ENCODE results near the gene EMC10. TPM values are rescaled to one million over a fixed set of nuclear protein-coding genes. Genes with fewer than 3 reads are reported as not detected.

The EMC10 gene
- total RNA-seq, 1 donor from 2014 or later, result 103 TPM

DNA sequence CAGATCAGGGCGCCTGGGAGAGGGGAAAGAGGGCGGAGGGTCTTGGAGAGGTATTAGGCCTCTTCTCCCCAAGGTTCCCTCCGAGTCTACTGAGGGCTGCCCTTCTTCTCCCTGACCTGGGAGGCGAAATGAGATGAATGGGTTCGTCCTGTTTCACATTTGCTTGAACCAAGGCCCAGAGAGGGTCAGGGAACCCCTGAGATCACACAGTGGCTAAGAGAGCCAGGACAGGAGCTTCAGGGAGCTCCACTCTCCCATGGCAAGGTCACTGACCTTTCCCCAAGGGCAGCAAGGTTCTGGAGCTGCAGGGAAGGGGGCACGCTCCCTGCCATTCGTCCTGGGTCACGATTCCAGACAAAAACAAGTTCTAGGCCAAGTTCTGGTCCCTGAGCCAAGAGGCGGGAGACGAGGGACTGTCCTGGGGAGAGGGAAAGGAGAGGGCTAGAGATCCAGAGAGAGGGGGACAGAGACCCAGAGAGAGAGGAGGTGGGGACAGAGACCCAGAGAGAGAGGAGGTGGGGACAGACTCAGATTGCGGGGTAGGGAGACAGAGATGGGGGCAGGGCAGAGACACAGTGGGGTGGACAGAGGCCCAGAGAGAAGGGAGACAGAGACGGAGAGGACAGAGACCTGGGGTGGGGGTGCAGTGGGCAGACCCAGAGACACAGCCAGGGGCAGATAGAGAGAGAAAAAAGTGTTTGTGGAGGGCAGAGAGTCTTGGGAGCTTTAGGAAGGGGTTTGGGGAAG is 36.9 kb downstream of the EMC10 start:
- no peaks in the 10 kb centered on the region for H3K9me3 ChIP-seq
- H3K36me3 ChIP-seq, result no peaks in the 10 kb centered on the region
- TF ChIP-seq, protein P1, sequence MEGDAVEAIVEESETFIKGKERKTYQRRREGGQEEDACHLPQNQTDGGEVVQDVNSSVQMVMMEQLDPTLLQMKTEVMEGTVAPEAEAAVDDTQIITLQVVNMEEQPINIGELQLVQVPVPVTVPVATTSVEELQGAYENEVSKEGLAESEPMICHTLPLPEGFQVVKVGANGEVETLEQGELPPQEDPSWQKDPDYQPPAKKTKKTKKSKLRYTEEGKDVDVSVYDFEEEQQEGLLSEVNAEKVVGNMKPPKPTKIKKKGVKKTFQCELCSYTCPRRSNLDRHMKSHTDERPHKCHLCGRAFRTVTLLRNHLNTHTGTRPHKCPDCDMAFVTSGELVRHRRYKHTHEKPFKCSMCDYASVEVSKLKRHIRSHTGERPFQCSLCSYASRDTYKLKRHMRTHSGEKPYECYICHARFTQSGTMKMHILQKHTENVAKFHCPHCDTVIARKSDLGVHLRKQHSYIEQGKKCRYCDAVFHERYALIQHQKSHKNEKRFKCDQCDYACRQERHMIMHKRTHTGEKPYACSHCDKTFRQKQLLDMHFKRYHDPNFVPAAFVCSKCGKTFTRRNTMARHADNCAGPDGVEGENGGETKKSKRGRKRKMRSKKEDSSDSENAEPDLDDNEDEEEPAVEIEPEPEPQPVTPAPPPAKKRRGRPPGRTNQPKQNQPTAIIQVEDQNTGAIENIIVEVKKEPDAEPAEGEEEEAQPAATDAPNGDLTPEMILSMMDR (IDR thresholded peaks at IDR 0.05), result no peak
- no peak overlapping the region for H3K4me3 ChIP-seq
- no peak overlapping the region for H3K27ac ChIP-seq
- ATAC-seq (no peak), DNase-seq (no peak)
- H3K4me1 ChIP-seq, result peaks cover 9% of the 10 kb centered on the region
- no peaks in the 10 kb centered on the region for H3K27me3 ChIP-seq
- intact Hi-C loops (cut with DNase I), result no loop called here

DNA sequence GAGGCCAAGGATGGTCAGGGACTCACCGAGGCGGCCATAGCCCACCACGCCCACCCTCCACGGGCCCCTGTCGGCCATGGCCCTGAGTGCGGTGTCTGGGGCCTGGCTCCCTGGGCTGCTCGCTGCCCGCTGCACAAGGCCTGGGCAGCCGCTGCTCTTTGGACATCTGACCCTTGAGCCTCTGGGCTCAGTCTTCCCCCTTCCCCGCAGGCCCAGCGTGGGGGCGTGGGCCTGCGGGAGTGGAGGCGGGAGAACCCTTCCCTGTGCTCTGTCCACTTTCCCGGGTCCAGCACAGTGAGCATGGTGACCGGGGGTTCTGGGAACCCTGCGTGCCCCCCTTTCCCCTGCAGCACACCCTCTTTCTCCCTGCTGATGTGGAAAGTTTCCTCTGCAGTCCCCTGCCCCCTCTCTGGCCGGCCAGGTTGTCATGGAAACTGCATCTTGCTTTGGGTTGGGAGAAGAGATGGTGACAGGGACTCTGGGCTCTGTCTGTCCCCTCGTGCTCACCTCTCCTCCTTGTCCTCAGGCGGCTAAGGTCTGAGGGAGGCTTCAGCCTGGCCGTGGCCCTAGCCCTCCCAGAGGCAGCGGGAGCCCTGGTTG is 37.5 kb downstream of the EMC10 start, which contains the start of gene ASPDH:
Gene ASPDH (minus strand): TSS at position 168 of the 600 bp plus-strand sequence. CDS start 90 bp downstream, at position 78.
- H3K4me1 ChIP-seq, result peaks cover 9% of the 10 kb centered on the region
- TF ChIP-seq, protein P1 (IDR thresholded peaks at IDR 0.05), result no peak
- H3K27me3 ChIP-seq, result no peaks in the 10 kb centered on the region
- DNase-seq (no peak), ATAC-seq (no peak)
- no peaks in the 10 kb centered on the region for H3K9me3 ChIP-seq
- no peak within 1 kb of the TSS for H3K4me3 ChIP-seq
- intact Hi-C loops (cut with DNase I), result no loop called here
- H3K27ac ChIP-seq, result no peak within 1 kb of the TSS
- H3K36me3 ChIP-seq, result no peaks in the 10 kb centered on the region

DNA sequence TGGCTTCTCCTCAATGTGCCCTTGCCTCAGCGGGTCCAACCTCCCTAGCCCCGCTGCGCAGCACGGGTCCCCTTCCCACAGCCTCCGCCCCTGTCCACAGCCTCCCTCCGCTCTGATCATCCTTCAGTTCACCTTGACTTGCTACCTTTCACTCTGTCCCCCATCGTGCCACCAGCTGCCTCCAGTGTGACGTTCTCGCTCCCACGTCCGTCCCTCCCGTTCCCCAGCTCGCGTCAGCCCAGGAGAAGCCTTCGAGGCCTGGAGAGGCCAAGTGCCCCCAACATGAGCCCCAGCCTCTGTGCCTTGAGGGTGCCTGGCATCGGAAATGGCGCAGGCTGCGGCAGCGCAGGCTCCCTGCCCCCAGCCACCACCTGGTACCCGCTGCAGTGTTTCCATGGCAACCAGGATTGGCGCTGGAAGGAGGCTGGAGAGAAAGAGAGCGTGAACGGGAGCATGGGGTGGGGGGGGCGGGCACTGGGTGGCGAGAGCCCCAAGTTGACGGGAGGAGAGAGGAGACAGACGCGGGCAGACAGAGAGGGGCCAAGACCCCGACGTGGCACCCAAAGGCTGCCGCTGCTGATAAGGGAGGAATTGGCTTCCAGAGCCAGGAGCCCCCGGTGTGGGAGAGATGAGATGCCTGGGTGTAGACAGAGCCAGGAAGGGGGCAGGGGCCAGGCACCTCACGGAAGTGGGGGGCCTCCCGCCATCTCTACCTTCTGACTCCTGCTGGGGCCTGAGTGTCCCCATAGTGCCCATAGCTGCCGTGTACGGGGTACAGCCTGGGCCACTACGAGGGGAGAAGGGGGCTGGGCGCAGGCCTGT is 38.2 kb downstream of the EMC10 start:
- no peak for ATAC-seq
- H3K9me3 ChIP-seq, result no peaks in the 10 kb centered on the region
- H3K36me3 ChIP-seq, result no peaks in the 10 kb centered on the region
- H3K4me1 ChIP-seq, result peaks cover 9% of the 10 kb centered on the region
- intact Hi-C loops (cut with DNase I), result no loop called here
- no peak overlapping the region for H3K27ac ChIP-seq
- TF ChIP-seq, protein P1 (IDR thresholded peaks at IDR 0.05), result no peak
- no peak for DNase-seq
- no peak overlapping the region for H3K4me3 ChIP-seq
- H3K27me3 ChIP-seq, result no peaks in the 10 kb centered on the region

DNA sequence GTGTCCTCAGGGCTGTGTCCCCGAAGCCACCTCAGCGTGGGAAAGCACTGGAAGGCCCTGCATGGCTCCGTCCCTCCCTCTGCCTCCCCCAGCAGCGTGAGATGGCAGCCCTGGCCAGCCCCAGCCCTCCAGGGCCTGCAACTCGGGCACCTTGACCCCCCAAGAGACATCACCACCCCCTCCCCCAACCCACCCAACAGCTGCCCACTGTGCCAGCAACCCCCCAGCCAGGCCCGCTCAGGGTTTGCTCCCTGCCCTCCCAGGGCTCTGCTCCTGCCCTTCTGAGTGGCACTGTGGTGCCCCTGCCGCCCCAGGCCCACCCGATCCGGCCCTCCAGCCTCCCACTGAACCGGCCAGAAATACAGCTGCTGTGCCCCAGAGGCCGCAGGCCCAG is 38.9 kb downstream of the EMC10 start:
- TF ChIP-seq, protein P1 (IDR thresholded peaks at IDR 0.05), result no peak
- Histone ChIP-seq H3K4me1 (peaks cover 6% of the 10 kb centered on the region), H3K36me3 (no peaks in the 10 kb centered on the region), H3K27ac (no peak overlapping the region), H3K4me3 (no peak overlapping the region), H3K9me3 (no peaks in the 10 kb centered on the region), H3K27me3 (no peaks in the 10 kb centered on the region)
- DNase-seq (no peak), ATAC-seq (no peak)
- intact Hi-C loops (cut with DNase I), result no loop called here

DNA sequence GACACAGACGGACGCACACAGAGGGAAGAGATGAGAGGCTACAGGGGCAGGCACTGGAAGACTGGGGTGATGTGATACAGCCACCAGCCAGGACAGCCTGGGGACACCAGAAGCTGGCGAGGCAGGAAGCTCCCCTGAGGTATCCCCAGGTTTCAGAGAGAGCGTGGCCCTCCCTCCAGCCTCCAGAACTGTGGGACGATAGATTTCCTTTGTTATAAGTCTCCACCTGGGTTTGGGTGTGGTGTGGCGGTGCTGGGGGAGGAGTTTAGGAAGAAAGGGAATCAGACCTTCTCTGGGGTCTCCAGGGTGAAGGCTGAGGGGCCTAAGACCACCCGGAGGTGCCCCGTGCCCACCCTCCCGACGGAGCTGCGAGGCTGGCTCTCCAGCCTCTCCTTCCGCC is 40.1 kb downstream of the EMC10 start:
- no peak for DNase-seq
- TF ChIP-seq, protein P1 (IDR thresholded peaks at IDR 0.05), result no peak

More for the DNA sequence above, 40.1 kb downstream of the EMC10 start:
- no peaks in the 10 kb centered on the region for H3K27me3 ChIP-seq
- H3K27ac ChIP-seq, result no peak overlapping the region
- no peak overlapping the region for H3K4me3 ChIP-seq
- H3K9me3 ChIP-seq, result no peaks in the 10 kb centered on the region
- ATAC-seq, result no peak
- H3K4me1 ChIP-seq, result no peaks in the 10 kb centered on the region
- H3K36me3 ChIP-seq, result no peaks in the 10 kb centered on the region
- intact Hi-C loops (cut with DNase I), result no loop called here

Data from upper lobe of right lung (tissue), 1 donor.